Activated CD4-positive, alpha-beta memory T cell treated with anti-CD3 and anti-CD28 coated beads for 36 hours (primary cell): ENCODE results near the gene PSME4. TPM values are rescaled to one million over a fixed set of nuclear protein-coding genes. Genes with fewer than 3 reads are reported as not detected.
"Not testable (repeated sequence)": the region's sequence is repeated elsewhere in the genome, so short reads cannot be mapped to it uniquely, and the experiment has no call there.

Experiments
- CTCF ChIA-PET: fragments of 350-600 bp; sonication (Branson Sonifier 250); formaldehyde crosslinking; loops from one replicate; lab custom pipeline; 2021; ENCODE audit warnings: antibody characterized with exemption, inconsistent platforms; lab: Charles Lee
- POLR2A ChIA-PET: fragments of 350-600 bp; sonication (Branson Sonifier 250); formaldehyde crosslinking; loops from one replicate; lab custom pipeline; 2021; ENCODE audit warnings: antibody characterized with exemption; lab: Charles Lee
- DNase-seq: peaks from one replicate; pipeline ENCODE4 v3.0.0-alpha.2; 2020
- H3K27ac Mint-ChIP-seq: one replicate; pipeline ENCODE4 v1.8.0; 2021; ENCODE audit warnings: mixed read lengths
- H3K27me3 Mint-ChIP-seq: one replicate; pipeline ENCODE4 v1.8.0; 2021; ENCODE audit warnings: mixed read lengths
- H3K36me3 Mint-ChIP-seq: one replicate; pipeline ENCODE4 v1.8.0; 2021; ENCODE audit warnings: mixed read lengths
- H3K4me1 Mint-ChIP-seq: one replicate; pipeline ENCODE4 v1.8.0; 2021; ENCODE audit warnings: low read depth, mixed read lengths
- H3K4me3 Mint-ChIP-seq: one replicate; pipeline ENCODE4 v1.8.0; 2021; ENCODE audit warnings: mild to moderate bottlenecking, mixed read lengths
- H3K9me3 Mint-ChIP-seq: one replicate; pipeline ENCODE4 v1.8.0; 2021; ENCODE audit warnings: mixed read lengths
- intact Hi-C: fragments of 100-400 bp; cut with micrococcal nuclease; formaldehyde crosslinking; loops from one replicate; pipeline ENCODE4 v1.15.1; 2023
- total RNA-seq, 2 experiments: library from RNA; stranded (reverse); gene quantifications; one replicate each; pipeline ENCODE4 v1.2.3, GENCODE V29; 2021

The PSME4 gene
- total RNA-seq, 2 experiments from 2014 or later = 35.2 to 36.9 TPM

DNA sequence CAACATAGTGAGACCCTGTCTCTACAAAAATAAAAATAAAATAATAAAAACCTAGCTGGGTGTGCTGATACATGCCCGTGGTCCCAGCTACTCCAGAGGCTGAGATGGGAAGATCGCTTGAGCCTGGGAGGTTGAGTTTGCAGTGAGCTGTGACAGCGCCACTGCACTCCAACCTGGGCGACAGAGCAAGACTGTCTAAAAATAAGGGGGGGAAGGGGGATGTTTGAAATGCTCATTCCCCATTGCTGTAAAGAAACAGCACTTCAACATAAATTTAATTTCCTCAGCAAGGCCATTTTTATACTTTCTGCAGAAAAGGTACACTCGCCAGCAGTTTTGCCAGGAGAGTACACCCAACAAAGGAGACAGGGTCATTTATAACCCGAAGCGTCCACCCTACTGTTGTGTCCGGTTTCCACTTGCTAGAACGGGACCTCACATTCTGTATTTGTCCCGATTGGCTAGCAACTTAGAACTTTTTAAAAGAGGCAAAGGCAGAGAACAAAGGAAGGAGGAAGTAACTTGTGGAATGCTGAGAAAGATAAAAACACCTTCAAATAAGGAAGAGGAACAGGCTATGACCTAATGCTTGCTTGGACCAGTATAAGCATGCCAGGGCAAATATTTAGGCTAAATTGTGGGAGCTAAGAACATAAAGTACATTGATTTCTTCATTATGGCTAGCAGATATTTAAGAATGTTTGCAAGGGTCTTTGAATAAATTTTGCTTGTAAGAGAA, 9.1 kb downstream of the PSME4 start:
- intact Hi-C loops = loop anchor here (10.0 kb wide), 1 partner anchor 1653 kb away; the partner anchor contains the start of gene PPP4R3B
- H3K4me3 Mint-ChIP-seq, H3K27ac Mint-ChIP-seq, DNase-seq, H3K9me3 Mint-ChIP-seq, H3K36me3 Mint-ChIP-seq, H3K27me3 Mint-ChIP-seq, POLR2A ChIA-PET: not testable (repeated sequence)
- CTCF ChIA-PET = interaction anchor here (0.6 kb wide), 1 partner anchor 927 kb away, joined by 3 read pairs; no protein-coding TSS in a partner anchor
- H3K4me1 Mint-ChIP-seq = peaks cover 46% of the 10 kb centered on the region

DNA sequence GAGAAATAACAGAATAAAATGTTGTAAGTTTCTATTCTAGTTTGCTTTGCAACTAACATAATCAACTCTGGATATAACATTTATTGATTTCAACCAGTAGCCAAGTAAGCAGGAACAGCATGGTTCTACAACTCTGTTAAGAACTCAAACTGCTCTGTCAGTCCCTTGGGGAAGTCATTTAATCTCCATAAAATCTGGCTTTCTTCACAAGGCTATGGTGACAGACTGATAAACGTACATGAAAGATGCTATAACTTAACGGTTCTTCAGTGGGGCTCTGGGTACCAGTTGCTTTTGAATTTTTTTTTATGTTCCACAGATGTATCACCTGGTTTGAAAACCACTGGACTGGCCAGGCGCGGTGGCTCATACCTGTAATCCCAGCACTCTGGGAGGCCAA, 10.3 kb downstream of the PSME4 start:
- no peak overlapping the region for H3K27ac Mint-ChIP-seq
- H3K4me1 Mint-ChIP-seq = peaks cover 49% of the 10 kb centered on the region
- no peak overlapping the region for H3K4me3 Mint-ChIP-seq
- intact Hi-C loops = loop anchor here (10.0 kb wide), 1 partner anchor 1654 kb away; the partner anchor contains the start of gene PPP4R3B
- no peaks in the 10 kb centered on the region for H3K27me3 Mint-ChIP-seq
- peaks cover 1% of the 10 kb centered on the region for H3K36me3 Mint-ChIP-seq
- CTCF ChIA-PET = no interaction called here
- POLR2A ChIA-PET = no interaction called here
- DNase-seq = no peak
- H3K9me3 Mint-ChIP-seq = no peaks in the 10 kb centered on the region

- Mint-ChIP-seq H3K4me1 (peaks cover 36% of the 10 kb centered on the region), H3K27me3 (no peaks in the 10 kb centered on the region), H3K4me3 (no peak overlapping the region), H3K9me3 (no peaks in the 10 kb centered on the region), H3K36me3 (peaks cover 1% of the 10 kb centered on the region), H3K27ac (no peak overlapping the region)
- DNase-seq = no peak
- intact Hi-C loops = no loop called here
- POLR2A ChIA-PET = interaction anchor here (0.7 kb wide), 1 partner anchor 156 kb away, joined by 3 read pairs; no protein-coding TSS in a partner anchor
- CTCF ChIA-PET = no interaction called here
Measured at GRCh38 chr2:53958443-53958842, 12.3 kb downstream of the PSME4 start.

DNA sequence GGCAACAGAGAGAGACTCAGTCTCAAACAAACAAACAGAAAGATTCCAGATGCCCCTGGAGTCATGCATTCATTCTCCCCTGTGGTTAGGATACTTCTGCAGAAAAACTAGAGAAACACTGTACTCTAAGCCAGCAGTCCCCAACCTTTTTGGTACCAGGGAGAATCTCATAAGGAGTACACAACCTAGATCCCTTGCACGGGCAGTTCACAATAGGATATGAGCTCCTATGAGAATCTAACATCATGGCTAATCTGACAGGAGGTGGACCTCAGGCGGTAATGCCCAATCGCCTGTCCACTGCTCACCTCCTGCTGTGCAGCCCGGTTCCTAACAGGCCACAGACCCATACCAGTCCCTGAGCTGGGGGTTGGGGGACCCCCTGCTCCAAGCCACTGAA, 18.3 kb downstream of the PSME4 start:
- Mint-ChIP-seq H3K27ac (no peak overlapping the region), H3K27me3 (no peaks in the 10 kb centered on the region), H3K4me1 (peaks cover 17% of the 10 kb centered on the region), H3K9me3 (no peaks in the 10 kb centered on the region), H3K4me3 (no peak overlapping the region), H3K36me3 (peaks cover 12% of the 10 kb centered on the region)
- no peak for DNase-seq
- intact Hi-C loops = no loop called here
- ChIA-PET POLR2A (no interaction called here), CTCF (no interaction called here)

DNA sequence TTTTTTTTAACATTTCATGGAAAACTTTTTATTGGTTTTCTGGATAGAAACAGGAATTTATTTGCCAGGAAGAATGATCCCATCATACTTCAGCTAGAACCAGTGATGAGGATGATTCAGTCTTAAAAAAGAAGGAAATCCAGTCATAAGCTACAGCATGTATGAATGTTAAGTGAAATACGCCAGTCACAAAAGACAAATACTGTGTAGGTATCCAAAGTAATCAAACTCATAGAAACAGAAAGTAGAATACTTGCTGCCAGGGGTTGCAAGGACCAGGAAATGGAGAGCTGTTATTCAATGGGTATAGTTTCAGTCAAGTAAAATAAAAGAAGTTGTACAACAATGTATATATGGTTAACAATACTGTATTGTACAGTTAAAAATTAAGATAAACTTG, 21.3 kb downstream of the PSME4 start:
- Mint-ChIP-seq H3K27me3 (no peaks in the 10 kb centered on the region), H3K4me1 (peaks cover 17% of the 10 kb centered on the region), H3K36me3 (peaks cover 23% of the 10 kb centered on the region), H3K4me3 (no peak overlapping the region), H3K27ac (no peak overlapping the region), H3K9me3 (no peaks in the 10 kb centered on the region)
- ChIA-PET POLR2A (no interaction called here), CTCF (no interaction called here)
- intact Hi-C loops = no loop called here
- DNase-seq = no peak

GRCh38 chr2:53945538-53945937, 25.3 kb downstream of the PSME4 start:
- H3K4me3 Mint-ChIP-seq = no peak overlapping the region
- no peaks in the 10 kb centered on the region for H3K27me3 Mint-ChIP-seq
- H3K36me3 Mint-ChIP-seq = peaks cover 23% of the 10 kb centered on the region
- CTCF ChIA-PET = no interaction called here
- intact Hi-C loops = no loop called here
- no peaks in the 10 kb centered on the region for H3K9me3 Mint-ChIP-seq
- H3K4me1 Mint-ChIP-seq = peaks cover 15% of the 10 kb centered on the region
- POLR2A ChIA-PET = no interaction called here
- no peak for DNase-seq
- no peak overlapping the region for H3K27ac Mint-ChIP-seq

DNA sequence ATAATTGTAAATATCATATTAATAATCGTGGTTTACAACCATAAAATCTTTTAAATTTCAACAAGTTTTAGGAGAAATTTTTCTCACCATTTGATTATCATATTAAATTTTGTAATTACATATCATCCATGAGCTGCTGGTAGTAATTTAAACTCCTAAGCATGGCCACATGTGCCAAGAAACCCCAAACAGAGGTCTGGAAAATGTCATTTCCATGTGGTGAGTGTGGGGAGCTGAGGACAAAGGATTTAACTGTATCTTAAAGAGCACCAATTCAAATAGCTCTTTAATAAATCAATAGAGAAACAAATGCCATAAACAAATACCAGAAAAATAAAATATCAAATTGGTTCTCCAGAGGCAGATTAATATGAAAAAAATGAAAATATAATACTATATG, 26.3 kb downstream of the PSME4 start:
- intact Hi-C loops = no loop called here
- DNase-seq = no peak
- Mint-ChIP-seq H3K27ac (no peak overlapping the region), H3K4me1 (peaks cover 9% of the 10 kb centered on the region), H3K27me3 (no peaks in the 10 kb centered on the region), H3K4me3 (no peak overlapping the region), H3K36me3 (peaks cover 25% of the 10 kb centered on the region), H3K9me3 (no peaks in the 10 kb centered on the region)
- POLR2A ChIA-PET = no interaction called here
- CTCF ChIA-PET = no interaction called here

GRCh38 chr2:53942280-53942679, 28.5 kb downstream of the PSME4 start:
- no peak for DNase-seq
- CTCF ChIA-PET = no interaction called here
- Mint-ChIP-seq H3K4me3 (no peak overlapping the region), H3K27ac (no peak overlapping the region), H3K36me3 (peaks cover 21% of the 10 kb centered on the region), H3K4me1 (peaks cover 7% of the 10 kb centered on the region), H3K9me3 (no peaks in the 10 kb centered on the region), H3K27me3 (no peaks in the 10 kb centered on the region)
- intact Hi-C loops = no loop called here
- POLR2A ChIA-PET = interaction anchor here (0.6 kb wide), 1 partner anchor 1625 kb away, joined by 3 read pairs; no protein-coding TSS in a partner anchor

DNA sequence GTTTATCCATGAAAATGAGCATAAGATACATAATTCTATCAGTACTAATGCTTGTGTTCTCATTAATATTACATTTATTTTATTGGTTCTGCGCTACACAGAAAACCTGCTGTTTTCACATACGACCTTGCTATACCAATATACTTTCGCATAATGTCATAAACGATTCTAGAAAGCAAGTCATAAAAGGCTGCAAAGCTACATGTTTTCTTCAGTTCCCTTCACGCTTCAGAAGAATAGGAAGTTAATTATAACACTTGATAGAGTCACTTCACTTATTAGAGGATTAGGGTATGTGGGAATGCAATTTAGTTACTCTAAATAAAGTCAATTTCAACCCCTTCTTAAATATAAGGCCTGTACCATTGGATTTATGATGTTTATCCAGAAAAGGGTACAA, 29.0 kb downstream of the PSME4 start:
- DNase-seq = no peak
- POLR2A ChIA-PET = interaction anchor here (0.6 kb wide), 1 partner anchor 1626 kb away, joined by 3 read pairs; no protein-coding TSS in a partner anchor
- H3K4me1 Mint-ChIP-seq = peaks cover 7% of the 10 kb centered on the region
- no peak overlapping the region for H3K4me3 Mint-ChIP-seq
- CTCF ChIA-PET = no interaction called here
- no peaks in the 10 kb centered on the region for H3K27me3 Mint-ChIP-seq
- no peaks in the 10 kb centered on the region for H3K9me3 Mint-ChIP-seq
- peaks cover 23% of the 10 kb centered on the region for H3K36me3 Mint-ChIP-seq
- intact Hi-C loops = no loop called here
- H3K27ac Mint-ChIP-seq = no peak overlapping the region

DNA sequence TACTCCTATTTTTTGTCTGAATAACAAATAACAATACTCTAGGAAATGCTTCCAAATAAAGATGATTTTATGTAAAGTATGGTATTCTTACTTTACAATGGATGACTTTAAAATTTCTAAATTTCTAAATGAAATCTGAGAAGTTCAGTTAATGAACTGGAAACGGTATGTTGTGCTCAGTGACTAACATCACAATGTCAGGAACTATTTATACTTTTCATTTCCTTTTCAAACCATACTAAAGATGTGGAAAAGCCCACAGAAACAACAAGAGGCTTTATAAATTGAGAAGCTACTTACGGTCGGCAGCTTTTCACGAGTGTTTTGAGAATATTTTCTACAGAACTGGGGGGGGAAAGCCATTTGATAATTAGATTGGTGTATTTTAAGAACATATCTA, 31.1 kb downstream of the PSME4 start:
- Mint-ChIP-seq H3K4me1 (no peaks in the 10 kb centered on the region), H3K9me3 (no peaks in the 10 kb centered on the region), H3K4me3 (no peak overlapping the region), H3K27me3 (no peaks in the 10 kb centered on the region), H3K27ac (no peak overlapping the region), H3K36me3 (peaks cover 18% of the 10 kb centered on the region)
- ChIA-PET POLR2A (no interaction called here), CTCF (no interaction called here)
- no peak for DNase-seq
- intact Hi-C loops = no loop called here

- Mint-ChIP-seq H3K4me1 (no peaks in the 10 kb centered on the region), H3K9me3 (no peaks in the 10 kb centered on the region), H3K27me3 (no peaks in the 10 kb centered on the region), H3K27ac (no peak overlapping the region), H3K36me3 (peaks cover 23% of the 10 kb centered on the region), H3K4me3 (no peak overlapping the region)
- DNase-seq = no peak
- ChIA-PET CTCF (no interaction called here), POLR2A (no interaction called here)
- intact Hi-C loops = no loop called here
Measured at GRCh38 chr2:53938904-53939303, 31.9 kb downstream of the PSME4 start.

DNA sequence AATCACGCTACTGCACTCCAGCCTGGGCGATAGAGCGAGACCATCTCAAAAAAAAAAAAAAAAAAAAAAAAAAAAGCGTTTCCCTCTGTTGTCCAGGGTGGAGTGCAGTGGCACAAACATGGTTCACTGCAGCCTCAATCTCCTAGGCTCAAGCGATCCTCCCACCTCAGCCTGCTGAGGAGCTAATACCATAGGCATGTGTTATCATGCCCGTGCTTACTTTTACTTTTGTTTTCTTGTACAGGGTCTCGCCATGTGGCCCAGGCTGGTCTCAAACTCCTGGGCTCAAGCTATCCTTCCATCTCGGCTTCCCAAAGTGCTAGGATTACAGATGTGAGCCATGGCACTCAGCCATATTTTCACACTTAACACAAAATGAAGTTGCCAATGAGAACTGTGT, 37.5 kb downstream of the PSME4 start:
- intact Hi-C loops = no loop called here
- POLR2A ChIA-PET = no interaction called here

GRCh38 chr2:53926321-53926720, 44.5 kb downstream of the PSME4 start:
- H3K4me1 Mint-ChIP-seq, POLR2A ChIA-PET, H3K9me3 Mint-ChIP-seq, H3K4me3 Mint-ChIP-seq, DNase-seq, H3K27me3 Mint-ChIP-seq, CTCF ChIA-PET, intact Hi-C loops, H3K27ac Mint-ChIP-seq: not testable (repeated sequence)
- peaks cover 38% of the 10 kb centered on the region for H3K36me3 Mint-ChIP-seq

More for the DNA sequence above, 37.5 kb downstream of the PSME4 start:
- H3K36me3 Mint-ChIP-seq = peaks cover 38% of the 10 kb centered on the region
- H3K4me1 Mint-ChIP-seq = no peaks in the 10 kb centered on the region
- DNase-seq = no peak
- H3K4me3 Mint-ChIP-seq = no peak overlapping the region
- no peaks in the 10 kb centered on the region for H3K27me3 Mint-ChIP-seq
- CTCF ChIA-PET = no interaction called here
- no peak overlapping the region for H3K27ac Mint-ChIP-seq
- no peaks in the 10 kb centered on the region for H3K9me3 Mint-ChIP-seq
